ENCODE measurements around the gene PIGL. TPM values are rescaled to one million over a fixed set of nuclear protein-coding genes. Genes with fewer than 3 reads are reported as not detected.
"Not testable (repeated sequence)": the region's sequence is repeated elsewhere in the genome, so short reads cannot be mapped to it uniquely, and the experiment has no call there.

PIGL gene
- total RNA-seq, 4 donors from 2014 or later: 42.4 to 87.6 (median 66.1) TPM

DNA sequence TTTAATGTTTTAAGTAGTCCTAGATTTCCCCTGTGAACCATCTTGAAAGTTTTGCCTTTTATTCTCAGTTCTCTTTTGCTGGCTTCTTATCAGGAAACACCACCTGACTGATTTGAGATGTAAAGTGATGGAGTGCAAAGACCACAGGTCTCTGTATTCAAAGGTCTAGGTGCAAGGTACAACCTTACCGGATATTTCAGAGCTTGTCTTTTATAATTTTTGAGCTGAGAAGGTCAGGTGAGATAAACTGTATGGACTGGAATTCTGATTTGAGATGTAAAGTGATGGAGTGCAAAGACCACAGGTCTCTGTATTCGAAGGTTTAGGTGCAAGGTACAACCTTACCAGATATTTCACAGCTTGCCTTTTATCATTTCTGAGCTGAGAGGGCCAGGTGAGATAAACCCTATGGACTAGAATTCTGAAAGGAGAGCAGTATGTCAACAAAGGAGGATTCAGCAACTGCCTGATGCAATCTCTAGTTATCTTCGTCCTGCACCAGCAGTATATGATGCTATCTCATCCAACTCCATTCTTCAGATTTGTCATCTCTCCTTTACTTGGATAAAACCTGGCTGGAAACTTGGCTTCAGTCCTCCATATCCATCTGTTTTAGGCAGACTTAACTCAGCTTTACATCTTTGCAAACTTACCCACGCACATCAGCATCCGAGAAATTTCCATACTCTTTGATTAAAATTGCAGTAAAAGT is 72.0 kb downstream of the PIGL start:
- peak overlapping the region in 1 of 4 donors; percentile 96 for H3K27ac ChIP-seq
- peaks cover 0 to 38% (median 35%) of the 10 kb centered on the region in 4 donors for H3K4me1 ChIP-seq
- H3K27me3 ChIP-seq: no peaks in the 10 kb centered on the region
- no peaks in the 10 kb centered on the region for H3K36me3 ChIP-seq
- no peak overlapping the region for H3K4me3 ChIP-seq
- TF ChIP-seq POLR2A (IDR thresholded peaks at IDR 0.05): no peak
- TF ChIP-seq, protein P1, sequence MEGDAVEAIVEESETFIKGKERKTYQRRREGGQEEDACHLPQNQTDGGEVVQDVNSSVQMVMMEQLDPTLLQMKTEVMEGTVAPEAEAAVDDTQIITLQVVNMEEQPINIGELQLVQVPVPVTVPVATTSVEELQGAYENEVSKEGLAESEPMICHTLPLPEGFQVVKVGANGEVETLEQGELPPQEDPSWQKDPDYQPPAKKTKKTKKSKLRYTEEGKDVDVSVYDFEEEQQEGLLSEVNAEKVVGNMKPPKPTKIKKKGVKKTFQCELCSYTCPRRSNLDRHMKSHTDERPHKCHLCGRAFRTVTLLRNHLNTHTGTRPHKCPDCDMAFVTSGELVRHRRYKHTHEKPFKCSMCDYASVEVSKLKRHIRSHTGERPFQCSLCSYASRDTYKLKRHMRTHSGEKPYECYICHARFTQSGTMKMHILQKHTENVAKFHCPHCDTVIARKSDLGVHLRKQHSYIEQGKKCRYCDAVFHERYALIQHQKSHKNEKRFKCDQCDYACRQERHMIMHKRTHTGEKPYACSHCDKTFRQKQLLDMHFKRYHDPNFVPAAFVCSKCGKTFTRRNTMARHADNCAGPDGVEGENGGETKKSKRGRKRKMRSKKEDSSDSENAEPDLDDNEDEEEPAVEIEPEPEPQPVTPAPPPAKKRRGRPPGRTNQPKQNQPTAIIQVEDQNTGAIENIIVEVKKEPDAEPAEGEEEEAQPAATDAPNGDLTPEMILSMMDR (IDR thresholded peaks at IDR 0.05): no peak
- TF ChIP-seq EP300 (IDR thresholded peaks at IDR 0.05): no peak
- 90 to 95% methylated on average over 5 of the region's 5 CpGs for WGBS, 2 donors
- H3K9me3 ChIP-seq: no peaks in the 10 kb centered on the region
- no peak for DNase-seq (ENCODE audit: low spot score in 2 of 2)

DNA sequence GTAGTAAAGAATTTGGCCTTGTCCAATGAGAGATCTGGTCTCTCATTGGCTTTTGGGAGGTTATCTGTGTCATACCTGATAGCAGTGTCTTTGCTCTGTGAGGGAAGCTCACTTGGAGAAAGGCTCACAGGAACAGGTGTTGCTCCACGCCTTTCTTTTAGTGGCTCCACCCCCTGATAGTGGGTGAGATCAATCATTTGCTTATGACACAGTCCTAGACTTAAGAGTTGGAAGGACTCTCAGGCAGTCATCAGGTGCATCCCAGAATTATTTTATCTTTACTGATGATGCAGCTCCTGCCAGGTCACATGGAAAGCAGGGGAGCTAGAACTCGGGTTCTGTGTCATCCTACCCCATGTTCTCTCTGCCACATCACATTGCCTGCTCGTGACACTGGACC is 76.9 kb downstream of the PIGL start:
- Histone ChIP-seq H3K4me3 (no peak overlapping the region), H3K9me3 (no peaks in the 10 kb centered on the region), H3K27ac (no peak overlapping the region), H3K36me3 (no peaks in the 10 kb centered on the region), H3K27me3 (no peaks in the 10 kb centered on the region), H3K4me1 (no peaks in the 10 kb centered on the region)
- 87 to 88% methylated on average over 3 of the region's 3 CpGs for WGBS, 2 donors
- TF ChIP-seq, protein P1 (IDR thresholded peaks at IDR 0.05): no peak
- TF ChIP-seq POLR2A (IDR thresholded peaks at IDR 0.05) (no peak), EP300 (IDR thresholded peaks at IDR 0.05) (no peak)
- DNase-seq (ENCODE audit: low spot score in 2 of 2): no peak

DNA sequence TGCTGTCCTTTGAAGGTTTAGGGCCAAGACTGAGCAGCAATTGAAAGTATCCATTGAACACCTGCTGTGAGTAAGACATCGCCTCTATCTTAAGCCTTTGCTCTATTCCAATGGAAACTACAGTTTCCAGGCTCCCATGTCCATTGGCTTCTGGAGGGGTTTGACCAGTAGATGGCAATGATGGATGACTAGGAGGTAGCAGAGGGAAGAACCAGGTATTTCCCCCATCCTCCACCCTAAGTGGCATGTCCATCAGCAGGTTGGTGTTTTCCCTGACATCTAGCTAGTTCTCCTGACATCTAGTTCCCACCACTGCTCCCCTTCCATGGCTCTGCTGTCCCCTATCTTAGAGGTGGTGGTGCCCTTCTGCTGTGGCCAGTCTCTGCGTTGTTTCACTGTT is 77.5 kb downstream of the PIGL start:
- Histone ChIP-seq H3K9me3 (no peaks in the 10 kb centered on the region), H3K36me3 (peaks cover 0 to 2% (median 0%) of the 10 kb centered on the region in 3 donors), H3K27me3 (no peaks in the 10 kb centered on the region), H3K4me1 (no peaks in the 10 kb centered on the region), H3K27ac (no peak overlapping the region), H3K4me3 (no peak overlapping the region)
- DNase-seq (ENCODE audit: low spot score in 2 of 2): no peak
- TF ChIP-seq, protein P1 (IDR thresholded peaks at IDR 0.05): no peak
- no peak for TF ChIP-seq POLR2A (IDR thresholded peaks at IDR 0.05)
- no peak for TF ChIP-seq EP300 (IDR thresholded peaks at IDR 0.05)
- 98 to 100% methylated on average over 2 of the region's 2 CpGs for WGBS, 2 donors

DNA sequence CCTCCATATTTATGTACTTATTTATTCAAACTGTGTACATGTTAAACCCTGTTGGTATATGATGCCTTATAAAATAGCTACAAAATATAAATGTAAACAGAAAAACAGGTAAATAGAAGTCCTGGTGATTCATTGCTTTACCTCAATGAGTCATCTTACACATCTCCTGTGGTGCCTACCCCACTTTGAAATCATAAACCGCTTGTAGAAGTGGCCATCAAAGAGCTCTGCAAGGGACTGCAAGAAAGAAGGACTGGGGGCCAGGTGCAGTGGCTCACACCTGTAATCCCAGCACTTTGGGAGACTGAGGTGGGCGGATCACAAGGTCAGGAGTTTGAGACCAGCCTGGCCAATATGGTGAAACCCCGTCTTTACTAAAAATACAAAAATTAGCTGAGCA is 79.1 kb downstream of the PIGL start:
- not testable (repeated sequence) for H3K4me3 ChIP-seq; DNase-seq (ENCODE audit: low spot score in 2 of 2); H3K9me3 ChIP-seq; H3K27ac ChIP-seq; H3K27me3 ChIP-seq; H3K4me1 ChIP-seq
- 94 to 95% methylated on average over 3 of the region's 3 CpGs for WGBS, 2 donors
- peaks cover 0 to 14% (median 0%) of the 10 kb centered on the region in 3 donors for H3K36me3 ChIP-seq

DNA sequence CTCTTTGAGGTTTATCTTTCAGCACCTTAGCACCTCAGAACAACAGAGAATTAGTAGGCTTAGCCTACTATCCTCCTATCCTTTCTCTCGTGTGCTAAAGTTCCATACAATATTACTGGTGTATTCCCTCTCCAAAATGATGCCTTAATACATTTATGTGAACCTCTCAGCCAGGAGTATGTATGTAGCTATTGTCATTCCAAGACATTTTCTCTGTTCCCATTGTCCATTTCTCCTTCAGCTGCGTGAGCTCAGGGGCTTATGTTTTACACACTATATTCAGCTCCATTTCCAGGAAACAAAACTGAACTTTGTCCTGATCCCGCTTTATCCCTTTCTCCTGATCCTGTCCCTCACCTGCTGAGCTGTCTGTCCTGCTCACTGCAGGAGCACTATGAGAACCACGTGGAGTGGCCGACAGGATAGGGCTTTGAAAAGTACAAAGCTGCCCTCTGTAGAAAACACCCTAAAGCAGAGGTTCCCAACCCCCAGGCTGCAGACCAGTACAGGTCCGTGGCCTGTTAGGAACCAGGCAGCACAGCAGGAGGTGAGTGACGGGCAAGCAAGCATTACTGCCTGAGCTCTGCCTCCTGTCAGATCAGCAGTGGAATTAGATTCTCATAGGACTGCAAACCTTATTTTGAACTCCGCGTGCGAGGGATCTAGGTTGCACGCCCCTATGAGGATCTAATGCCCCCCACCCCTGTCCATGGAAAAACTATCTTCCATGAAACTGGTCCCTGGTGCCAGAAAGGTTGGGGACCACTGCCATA is 80.5 kb downstream of the PIGL start:
- Histone ChIP-seq H3K36me3 (peaks cover 0 to 27% (median 0%) of the 10 kb centered on the region in 3 donors), H3K9me3 (no peaks in the 10 kb centered on the region), H3K4me3 (no peak overlapping the region), H3K27me3 (no peaks in the 10 kb centered on the region), H3K4me1 (no peaks in the 10 kb centered on the region), H3K27ac (no peak overlapping the region)
- WGBS, 2 donors: 73 to 79% methylated on average over 11 of the region's 11 CpGs
- no peak for TF ChIP-seq EP300 (IDR thresholded peaks at IDR 0.05)
- TF ChIP-seq, protein P1 (IDR thresholded peaks at IDR 0.05): no peak
- no peak for TF ChIP-seq POLR2A (IDR thresholded peaks at IDR 0.05)
- no peak for DNase-seq (ENCODE audit: low spot score in 2 of 2)

All from tibial nerve (tissue), 4 donors.